Superior temporal gyrus (tissue), 1 donor: ENCODE measurements around the gene LRIG2.
"Not testable (repeated sequence)": the region's sequence is repeated elsewhere in the genome, so short reads cannot be mapped to it uniquely, and the experiment has no call there.

ENCODE experiments used
- DNase-seq: peaks from one replicate; pipeline ENCODE4 v3.0.0-alpha.2; 2016; ENCODE audit errors: extremely low spot score

The LRIG2 gene

DNA sequence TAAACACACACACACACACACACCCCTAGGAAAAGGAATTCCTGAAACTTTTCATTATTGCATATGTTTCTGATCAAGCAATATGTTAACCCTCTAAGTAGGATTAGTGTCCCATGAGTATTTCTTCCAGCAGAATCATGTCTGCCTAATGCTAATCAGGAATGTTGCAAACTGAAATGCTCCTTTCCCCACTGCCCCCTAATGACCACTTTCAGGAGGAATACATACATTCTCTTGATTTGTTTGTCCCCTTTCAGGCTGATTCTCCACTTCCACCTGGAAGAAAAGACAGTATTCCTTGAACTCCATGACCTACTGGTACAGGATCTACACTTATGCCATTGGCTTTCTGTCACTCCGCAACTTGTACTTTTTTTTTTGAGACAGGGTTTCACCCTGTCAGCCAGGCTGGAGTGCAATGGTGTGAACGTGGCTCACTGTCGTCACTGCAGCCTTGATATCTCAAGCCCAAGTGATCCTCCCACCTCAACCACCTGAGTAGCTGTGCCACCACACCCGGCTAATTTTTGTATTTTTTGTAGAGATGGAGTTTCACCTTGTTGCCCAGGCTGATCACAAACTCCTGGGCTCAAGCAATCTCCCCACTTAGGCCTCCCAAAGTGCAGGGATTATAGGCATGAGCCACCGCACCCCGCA is 56.7 kb downstream of the LRIG2 start:
- no peak for DNase-seq

DNA sequence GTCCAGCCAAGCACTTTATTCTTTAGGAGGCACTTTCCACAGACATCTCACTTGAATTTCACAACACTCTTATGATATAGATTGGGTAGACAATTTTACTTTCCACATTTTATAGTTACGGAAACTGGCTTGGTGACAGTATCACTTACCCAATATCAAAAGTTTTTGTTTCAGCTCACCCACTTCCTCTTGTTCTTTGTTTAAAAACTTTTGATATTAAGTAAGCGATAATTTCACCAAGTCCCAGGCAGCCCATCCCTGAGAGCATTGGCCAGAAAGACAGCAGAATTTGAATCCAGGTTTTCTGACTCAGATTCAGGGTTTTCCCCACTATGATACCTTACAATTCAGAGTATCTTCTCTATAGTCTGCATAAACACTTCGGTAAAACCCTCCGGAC is 60.0 kb downstream of the LRIG2 start:
- DNase-seq: no peak

DNA sequence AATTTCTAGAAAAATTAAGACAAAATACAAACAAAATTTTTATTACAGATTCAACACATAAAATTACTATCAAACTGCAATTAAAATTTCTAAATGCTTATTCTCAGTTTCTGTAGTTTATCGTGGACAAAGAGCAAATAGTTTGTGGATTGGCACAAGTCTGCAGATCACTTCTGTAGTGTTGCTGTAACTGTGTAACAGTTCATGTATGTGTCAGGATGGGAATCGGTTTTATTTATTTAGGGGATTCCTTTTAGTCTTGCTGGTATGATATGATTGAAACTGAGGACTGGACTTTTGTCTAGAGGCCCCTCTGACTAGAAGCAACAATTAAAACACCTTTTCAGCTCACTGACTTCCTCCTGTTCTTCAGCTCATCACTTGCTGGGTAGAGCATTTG is 60.8 kb downstream of the LRIG2 start:
- no peak for DNase-seq

DNA sequence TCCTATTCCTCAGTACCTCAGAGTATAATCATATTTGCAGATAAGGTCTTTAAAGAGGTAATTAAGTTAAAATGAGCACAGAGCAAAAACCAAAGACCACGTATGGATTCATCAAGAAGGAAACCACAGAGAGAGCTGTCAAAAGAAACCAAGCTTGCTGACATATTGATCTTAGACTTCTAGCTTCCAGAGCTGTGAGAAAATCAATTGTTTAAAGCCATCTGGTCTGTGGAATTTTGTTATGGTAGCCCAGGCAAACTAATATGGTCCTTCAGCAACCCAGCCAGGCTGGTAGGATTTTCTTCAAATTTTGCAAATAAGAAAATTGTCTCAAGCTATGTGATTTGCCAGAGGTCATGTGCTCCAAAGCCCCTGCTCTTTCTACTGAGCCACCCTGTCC is 62.5 kb downstream of the LRIG2 start:
- no peak for DNase-seq

DNA sequence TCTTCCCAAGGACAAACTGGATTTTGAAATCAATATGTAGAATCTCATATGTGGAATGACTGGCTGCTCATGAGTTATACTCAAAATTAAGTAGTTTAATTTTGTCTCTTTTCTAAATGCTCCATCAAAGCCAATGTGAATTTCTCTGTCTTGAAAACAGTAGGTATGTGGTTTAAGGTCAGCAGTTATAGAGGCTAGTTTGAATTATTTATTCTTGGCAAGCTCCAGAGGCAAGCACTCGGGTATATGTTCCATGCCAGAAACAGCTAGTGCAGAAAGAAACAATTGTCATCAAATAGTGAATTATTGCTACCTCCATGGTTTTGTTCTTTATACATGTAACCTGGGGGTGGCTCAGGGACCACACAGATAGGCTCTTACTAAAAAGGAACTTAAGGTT is 63.5 kb downstream of the LRIG2 start:
- no peak for DNase-seq

DNA sequence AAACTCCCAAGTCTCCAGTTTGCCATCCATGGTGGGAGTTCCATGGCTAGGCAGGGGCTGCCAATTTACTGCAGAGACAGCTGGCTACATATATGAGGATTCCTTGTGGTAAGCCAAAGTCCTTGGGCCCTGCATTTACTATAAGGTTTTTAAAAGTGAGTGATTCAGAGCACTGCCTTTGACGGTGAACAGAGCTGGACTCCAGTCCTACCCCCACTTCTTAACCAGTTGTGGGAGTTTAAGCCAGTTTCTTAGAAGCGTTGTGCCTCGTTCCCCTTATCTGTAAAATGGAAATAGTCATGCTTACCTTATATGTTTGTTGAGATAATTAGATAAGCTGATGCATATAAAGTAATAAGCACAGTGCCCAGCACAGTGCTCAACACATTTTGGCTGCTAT is 64.6 kb downstream of the LRIG2 start:
- no peak for DNase-seq

DNA sequence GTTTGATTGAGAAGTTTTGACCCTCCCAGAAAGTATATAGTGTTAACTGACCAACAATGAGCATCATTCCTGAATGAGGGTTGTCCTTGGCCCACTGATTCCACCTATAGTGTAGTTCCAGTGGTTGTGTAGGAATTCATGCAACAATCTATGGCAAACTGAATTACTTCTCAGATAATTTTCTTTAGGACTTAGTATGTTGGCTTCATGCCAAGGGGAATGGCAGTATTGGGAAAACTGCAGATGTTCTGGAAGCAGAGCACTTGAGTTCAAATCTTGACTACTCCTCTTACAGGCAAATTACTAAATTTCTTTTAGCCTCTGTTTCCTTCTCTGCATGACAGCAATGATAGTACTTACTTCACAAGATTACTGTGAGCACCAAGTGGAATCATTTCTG is 65.8 kb downstream of the LRIG2 start:
- DNase-seq: no peak

DNA sequence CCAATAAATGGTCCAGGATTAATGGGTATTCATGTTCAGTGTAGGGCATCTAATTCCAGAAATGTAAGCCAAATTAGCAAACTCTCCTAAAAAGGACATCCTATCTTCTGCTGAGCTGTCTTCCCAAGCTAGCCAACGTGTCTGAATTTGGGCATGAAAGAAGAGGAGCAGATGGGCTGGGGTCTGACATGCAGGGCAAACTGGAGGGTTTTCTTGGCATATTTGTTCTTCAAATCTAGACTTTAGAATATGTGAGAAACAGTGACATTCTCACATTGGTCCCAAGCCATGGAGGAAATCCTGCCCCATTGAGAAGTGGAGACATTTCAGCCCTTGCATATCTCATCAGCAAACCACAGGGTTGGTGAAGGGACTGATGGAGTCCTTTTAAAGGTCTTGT is 67.2 kb downstream of the LRIG2 start:
- DNase-seq: no peak

DNA sequence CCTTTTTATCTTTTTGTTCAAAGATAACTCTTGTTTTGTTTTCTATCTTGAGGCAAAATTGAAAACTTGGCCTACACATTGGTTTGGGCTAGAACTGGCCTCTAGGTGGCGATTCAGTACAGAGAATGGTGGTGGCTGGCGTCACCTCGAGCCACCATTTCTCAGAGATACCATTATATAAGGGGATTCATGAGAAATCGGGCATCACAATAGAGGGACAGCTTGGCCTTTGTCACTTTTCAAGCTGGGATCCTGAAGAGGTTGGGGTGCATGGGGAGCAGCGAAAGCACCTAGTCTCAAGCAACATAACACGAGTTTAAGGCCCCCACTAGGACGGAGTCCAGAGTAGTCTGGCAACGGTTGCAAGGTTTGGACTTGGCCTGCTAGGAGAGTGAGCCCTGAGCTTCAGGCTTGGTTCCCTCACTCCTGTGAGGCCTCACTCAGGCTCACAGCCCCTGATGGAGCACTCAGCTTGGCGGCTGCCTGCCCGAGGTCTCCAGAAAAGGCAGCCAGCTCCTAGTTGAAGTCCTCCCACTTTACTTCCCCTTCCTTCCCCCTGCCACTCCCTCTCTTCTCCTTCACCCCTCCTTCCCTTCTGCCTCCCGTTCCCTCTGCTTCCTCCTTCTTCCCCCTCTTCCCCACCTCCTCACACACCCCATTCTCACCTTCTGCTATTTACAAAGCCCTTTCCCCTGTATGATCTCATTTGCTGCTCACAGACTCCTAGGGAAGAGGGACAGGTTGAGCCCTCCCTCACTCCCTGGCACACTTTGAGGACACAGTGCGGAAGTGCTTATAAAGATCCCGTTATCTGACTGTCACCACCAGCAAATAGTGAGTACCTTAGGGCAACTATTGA is 67.8 kb downstream of the LRIG2 start:
- peak; percentile 90 for DNase-seq

DNA sequence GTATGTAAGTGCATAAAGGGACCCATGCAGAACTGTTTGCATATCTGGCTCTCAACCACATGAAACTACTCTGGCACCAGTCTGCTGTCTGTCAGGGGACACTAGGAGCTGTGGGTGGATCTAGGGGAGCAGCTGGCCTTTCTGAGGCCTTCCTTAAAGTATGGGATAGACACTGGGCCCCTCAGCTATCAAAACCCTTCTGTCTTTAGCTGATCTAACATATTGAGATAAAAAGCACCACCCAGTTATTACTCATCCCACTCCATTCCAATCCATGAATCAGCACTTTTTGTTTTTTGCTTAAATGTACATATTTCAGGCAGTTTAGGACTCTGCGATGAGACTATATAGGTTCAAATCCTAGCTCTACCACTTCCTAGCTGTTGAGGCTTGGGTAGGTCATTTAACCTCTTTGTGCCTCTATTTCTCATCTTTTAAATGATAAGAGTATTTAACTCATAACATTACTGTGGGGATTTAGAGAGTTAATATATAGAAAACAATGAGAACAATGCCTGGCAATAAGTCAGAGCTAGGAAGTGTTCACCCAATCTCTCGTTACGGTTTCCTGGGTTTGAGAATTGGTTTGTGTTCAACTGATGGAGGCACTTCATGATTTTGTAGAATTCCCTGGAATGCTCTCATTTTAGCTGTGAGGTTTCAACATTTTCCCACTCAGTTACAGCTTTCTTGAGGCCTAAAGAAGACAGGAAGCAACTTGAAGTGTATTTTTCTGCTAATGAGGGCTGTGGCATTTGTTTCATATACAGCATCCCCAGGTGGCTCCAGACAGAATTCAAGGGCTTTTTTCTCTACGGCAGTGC is 68.9 kb downstream of the LRIG2 start:
- DNase-seq: no peak

DNA sequence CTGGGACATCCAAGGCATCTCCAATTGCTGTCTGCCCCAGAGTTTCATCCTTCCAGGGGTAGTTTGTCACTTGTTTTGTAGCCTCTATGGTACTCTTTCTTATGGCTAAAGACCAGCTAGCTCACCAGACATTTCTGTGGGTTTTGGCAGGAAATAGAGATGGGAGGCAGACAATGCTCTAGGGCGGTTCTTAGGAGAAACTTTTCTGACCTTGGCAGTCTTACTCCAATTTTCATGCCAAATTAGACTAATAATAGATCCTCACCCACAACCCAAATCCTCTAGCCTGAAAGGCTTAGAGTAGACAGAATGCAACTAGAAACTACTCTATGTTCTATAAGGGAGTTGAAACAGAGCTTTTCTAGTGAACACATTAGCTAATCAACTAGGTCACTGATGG is 69.8 kb downstream of the LRIG2 start:
- no peak for DNase-seq

DNA sequence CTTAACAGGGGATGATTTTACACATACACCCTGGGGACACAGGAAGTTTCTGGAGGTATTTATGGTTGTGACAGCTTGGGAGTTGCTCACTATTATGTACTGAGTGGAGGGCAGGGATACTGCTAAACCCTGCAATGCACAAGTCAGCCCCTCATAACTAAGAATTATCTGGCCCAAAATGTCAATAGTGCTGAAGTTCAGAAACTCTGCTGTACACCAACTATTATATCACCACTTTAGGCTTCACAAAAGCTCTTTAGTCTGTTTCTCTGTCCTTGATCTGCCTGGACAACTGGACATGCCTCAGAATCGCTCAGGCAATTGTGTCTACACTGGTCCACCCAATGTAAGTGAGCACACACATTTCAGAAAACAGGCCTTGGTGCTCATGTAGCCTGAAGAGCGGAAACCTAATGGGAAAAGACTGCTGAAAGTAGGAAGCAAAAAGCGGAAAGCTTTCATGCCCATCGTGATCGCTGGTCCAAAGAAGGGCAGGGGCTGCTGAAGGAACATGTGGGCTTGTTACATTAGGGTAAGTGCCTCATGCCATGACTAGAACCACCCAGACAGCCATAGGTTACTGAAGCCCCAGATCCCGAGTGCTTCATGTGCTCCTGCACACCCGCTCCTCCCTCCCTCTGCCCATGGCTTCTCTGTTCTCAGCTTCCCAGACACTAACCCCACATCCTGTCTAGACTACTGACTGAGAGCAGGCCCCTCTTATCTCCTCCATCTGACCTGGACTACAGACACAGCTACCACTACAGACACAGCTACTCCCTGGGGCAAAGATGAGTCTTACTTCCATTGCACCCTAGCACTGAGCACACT is 73.5 kb downstream of the LRIG2 start:
- DNase-seq: no peak

DNA sequence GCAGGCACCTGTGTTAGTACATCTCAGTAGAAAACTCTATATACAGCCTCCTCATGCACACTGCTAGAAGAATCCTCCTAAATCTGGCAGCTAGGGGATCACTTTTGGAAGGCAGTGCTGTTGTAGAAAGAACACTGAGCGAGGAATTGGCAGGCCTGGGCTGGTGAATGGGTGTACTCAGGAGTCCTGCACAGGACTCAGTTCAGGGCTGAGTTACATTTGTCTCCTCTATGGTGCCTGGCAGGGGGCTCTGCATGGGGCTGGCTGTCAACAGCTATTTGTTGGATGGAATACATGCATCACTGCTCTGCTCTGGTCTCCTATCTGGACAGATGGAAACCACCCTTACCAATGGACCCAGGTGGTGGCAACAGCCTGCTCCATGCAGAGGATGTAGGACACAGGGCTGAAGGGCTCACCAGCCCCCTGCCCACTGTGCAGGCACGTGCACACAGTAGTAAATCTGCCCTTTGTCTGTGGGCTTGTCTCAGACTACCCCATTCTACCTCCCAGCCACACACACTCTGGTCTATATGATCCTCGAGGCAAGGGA is 74.2 kb downstream of the LRIG2 start:
- DNase-seq: no peak

DNA sequence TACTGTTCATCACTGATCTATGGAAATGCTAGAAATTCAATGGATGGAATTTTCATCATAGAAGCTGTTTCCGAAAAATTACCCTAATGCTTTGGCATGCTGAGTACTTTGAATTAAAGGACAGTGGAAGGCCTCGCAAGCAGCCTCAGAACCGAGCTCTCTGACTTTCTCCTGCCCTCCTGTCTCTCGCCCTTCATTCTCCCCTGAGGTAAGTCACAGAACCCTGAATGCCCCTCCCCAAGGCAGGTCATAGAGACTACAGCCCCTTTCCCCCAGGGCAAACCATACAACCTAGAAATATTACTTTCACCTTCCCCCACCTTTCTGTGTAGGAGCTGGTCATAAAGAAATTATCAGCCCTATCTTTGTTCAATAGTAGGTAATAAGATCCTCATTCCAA is 74.8 kb downstream of the LRIG2 start:
- no peak for DNase-seq

DNA sequence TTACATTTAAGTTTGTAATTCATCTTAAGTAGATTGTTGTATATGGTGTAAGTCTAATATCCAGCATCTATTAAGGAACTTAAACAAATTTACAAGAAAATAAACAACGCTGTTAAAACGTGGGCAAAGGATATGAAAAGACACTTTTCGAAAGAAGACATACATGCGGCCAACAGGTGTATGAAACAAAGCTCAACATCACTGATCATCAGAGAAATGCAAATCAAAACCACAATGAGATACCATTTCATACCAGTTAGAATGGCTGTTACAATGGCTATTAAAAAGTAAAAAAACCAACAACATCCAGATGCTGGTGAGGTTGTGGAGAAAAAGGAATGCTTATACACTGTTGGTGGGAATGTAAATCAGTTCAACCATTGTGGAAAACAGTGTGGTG is 77.5 kb downstream of the LRIG2 start:
- not testable (repeated sequence) for DNase-seq

DNA sequence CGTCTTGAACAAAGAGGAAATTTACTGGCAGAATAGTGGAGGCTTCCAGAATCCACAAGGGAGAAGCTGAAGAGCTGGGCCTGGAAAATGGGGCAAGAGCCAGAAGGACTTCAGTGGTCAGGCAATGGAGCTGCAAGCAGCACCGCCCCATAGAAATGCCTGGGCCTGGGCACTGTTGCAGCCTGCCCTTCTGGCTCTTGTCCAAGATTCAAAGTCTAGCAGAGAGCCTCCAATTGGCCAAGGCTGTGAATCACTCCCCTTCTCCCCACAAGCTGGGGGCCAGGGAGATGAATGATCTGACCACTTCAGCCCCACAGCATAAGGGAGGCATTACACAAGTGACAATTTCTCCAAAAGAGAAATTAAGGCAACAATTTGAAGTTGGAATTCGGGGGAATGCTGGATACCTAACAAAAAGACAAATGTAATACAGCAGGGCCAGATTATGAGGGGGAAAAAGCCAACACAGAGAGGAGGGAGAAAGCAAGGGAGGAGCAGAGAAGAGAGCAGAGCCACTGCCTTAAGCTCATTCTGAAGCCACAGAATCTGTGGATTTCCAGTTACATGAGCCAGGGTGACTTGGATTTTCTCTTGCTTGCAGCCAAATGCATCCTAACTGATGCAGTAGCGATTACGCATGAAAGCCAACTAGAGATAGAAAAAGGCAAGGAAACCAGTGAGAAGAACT is 80.3 kb downstream of the LRIG2 start:
- DNase-seq: no peak

DNA sequence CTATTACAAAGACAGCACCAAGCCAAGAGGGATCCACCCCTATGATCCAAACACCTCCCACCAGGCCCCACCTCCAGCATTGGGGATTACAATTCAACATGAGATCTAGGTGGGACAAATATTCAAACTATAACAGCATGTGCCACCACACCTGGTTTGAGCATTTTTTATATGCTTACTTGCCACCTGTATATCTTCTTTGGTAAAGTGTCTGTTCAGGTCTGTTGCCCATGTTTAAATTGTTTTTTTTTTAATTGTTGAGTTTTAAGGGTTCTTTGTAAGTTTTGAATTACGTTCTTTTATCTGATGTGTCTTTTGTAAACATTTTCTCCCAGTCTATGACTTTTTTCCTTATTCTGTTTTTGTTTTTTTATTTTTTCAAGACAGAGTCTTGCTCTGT is 83.4 kb downstream of the LRIG2 start:
- no peak for DNase-seq

DNA sequence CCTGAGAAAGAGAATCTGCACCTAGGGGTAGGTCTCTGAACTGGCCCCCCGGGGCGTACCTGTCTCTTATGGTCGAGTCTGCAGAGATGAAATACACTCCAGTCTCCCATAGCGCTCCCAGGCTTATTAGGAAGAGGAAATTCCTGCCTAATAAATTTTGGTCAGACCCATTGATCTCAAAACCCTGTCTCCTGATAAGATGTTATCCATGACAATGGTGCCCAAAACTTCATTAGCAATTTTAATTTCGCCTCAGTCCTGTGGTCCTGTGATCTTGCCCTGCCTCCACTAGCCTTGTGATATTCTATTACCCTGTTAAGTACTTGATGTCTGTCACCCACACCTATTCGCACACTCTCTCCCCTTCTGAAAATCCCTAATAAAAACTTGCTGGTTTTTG is 85.7 kb downstream of the LRIG2 start:
- not testable (repeated sequence) for DNase-seq

DNA sequence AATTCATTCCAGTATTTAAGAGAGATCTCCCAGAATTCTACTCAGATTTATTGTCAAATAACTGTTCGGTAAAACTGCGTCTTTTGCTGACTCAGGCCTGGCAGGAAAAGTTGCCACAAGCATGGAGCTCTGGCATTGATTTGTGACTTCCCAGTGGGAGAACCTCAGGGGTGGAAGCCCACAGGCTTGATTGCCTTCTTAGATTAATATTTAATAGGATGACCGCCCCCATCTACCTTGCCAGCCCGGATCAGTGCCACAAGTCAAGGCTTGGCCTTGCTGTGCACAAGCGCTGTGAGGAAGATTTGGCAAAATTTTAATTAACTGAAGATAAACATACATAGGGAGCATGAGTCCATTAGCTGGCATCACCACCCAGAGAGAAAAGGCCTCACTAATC is 93.5 kb downstream of the LRIG2 start:
- no peak for DNase-seq

DNA sequence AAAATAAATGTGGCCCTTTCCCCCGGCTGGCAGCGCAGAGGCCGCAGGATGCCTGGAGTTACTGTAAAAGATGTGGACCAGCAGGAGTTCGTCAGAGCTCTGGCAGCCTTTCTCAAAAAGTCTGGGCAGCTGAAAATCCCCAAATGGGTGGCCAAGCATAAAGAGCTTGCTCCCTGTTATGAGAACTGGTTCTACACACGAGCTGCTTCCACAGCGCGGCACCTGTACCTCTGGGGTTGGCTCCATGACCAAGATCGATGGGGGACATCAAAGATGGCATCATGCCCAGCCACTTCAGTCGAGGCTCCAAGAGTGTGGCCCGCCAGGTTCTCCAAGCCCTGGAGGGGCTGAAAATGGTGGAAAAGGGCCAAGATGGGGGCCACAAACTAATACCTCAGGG is 95.9 kb downstream of the LRIG2 start:
- no peak for DNase-seq

DNA sequence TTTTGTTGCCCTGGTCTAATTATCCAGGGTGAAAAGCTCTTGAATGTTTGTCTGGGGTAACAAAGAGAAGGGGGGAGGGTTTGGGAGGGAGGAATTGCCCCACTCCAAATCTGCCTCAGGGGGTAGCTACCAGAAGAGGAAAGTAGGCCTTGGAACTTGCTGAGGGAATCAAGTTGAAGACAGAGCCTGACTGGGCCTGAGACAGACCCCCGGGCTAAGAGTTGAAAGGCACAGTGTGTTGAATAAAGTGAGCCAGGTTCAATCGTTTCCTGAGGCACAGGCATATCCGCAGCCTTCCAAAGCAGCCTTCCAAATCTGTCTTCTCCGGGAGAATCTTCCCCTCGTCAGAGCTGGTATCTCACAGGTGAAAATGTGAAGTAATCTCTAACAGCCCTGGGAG is 96.6 kb downstream of the LRIG2 start:
- DNase-seq: no peak
